Natural killer cell (primary cell): ENCODE data around the gene HPSE2. TPM values are rescaled to one million over a fixed set of nuclear protein-coding genes. Genes with fewer than 3 reads are reported as not detected.

Source experiments
- ATAC-seq, 3 donors: fragments of 150-1000 bp in 2 of 3; fragments of 200-7000 bp in 1 of 3; cut with Tn5 transposase; 1 replicate in 1 of 3; 2 replicates in 2 of 3; pipeline ENCODE4 v1.10.0; 2021; ENCODE audit warnings: mild to moderate bottlenecking in 2 of 3, moderate library complexity in 2 of 3
- DNase-seq, 2 donors: peaks; one replicate each; pipeline versions ENCODE4 v3.0.0 to v3.0.0-alpha.2; 2013 to 2021; ENCODE audit warnings: mixed read lengths in 1 of 2
- H3K27ac ChIP-seq: one replicate; pipeline ENCODE4 v1.5.1; 2013; ENCODE audit warnings: mild to moderate bottlenecking, low read length
- H3K27me3 ChIP-seq: one replicate; pipeline ENCODE4 v1.6.1; 2013; ENCODE audit warnings: low read length; ENCODE audit not compliant: control insufficient read depth, insufficient read depth
- H3K36me3 ChIP-seq: one replicate; pipeline ENCODE4 v1.6.1; 2013; ENCODE audit warnings: low read length; ENCODE audit not compliant: control insufficient read depth, insufficient read depth
- H3K4me1 ChIP-seq: one replicate; pipeline ENCODE4 v1.6.1; 2013; ENCODE audit warnings: low read length; ENCODE audit not compliant: control insufficient read depth, insufficient read depth
- H3K4me3 ChIP-seq: one replicate; pipeline ENCODE4 v1.5.1; 2013; ENCODE audit warnings: low read length
- H3K9me3 ChIP-seq: one replicate; pipeline ENCODE4 v1.6.1; 2013; ENCODE audit warnings: low read length; ENCODE audit not compliant: control insufficient read depth, insufficient read depth
- H3K27ac Mint-ChIP-seq, 2 donors: one replicate each; pipeline ENCODE4 v1.8.0; 2022; ENCODE audit warnings: mild to moderate bottlenecking in 2 of 2, mixed read lengths in 2 of 2, moderate library complexity in 1 of 2
- H3K27me3 Mint-ChIP-seq, 2 donors: one replicate each; pipeline ENCODE4 v1.8.0; 2022; ENCODE audit warnings: low read depth in 2 of 2, mixed read lengths in 2 of 2
- H3K36me3 Mint-ChIP-seq: one replicate; pipeline ENCODE4 v1.8.0; 2022; ENCODE audit warnings: mixed read lengths
- H3K4me1 Mint-ChIP-seq, 2 donors: one replicate each; pipeline ENCODE4 v1.8.0; 2022; ENCODE audit warnings: mixed read lengths in 2 of 2
- H3K4me3 Mint-ChIP-seq: one replicate; pipeline ENCODE4 v1.8.0; 2022; ENCODE audit warnings: mild to moderate bottlenecking, moderate library complexity, mixed read lengths
- H3K9me3 Mint-ChIP-seq, 2 donors: one replicate each; pipeline ENCODE4 v1.8.0; 2022; ENCODE audit warnings: mixed read lengths in 2 of 2
- WGBS: methylation state at CpG from one replicate; pipeline ENCODE4 v1.1.7; 2013; ENCODE audit warnings: missing lambda C conversion rate; ENCODE audit not compliant: insufficient coverage; 5-methylcytosine and 5-hydroxymethylcytosine counted together
- intact Hi-C: fragments of 100-400 bp; cut with micrococcal nuclease; formaldehyde crosslinking; loops from one replicate; pipeline ENCODE4 v1.14.2; 2022
- total RNA-seq, 4 donors: library from RNA; stranded (reverse); fragments of 120-200 nt in 1 of 4; gene quantifications; one replicate each; pipeline versions ENCODE4 v1.2.3 to v1.2.4, GENCODE V29; 2013 to 2022
- TF ChIP-seq, protein P1 (sequence below): fragments of 200-600 bp; IDR thresholded peaks from one replicate; pipeline ENCODE4 v1.8.0; 2022; ENCODE audit warnings: antibody characterized with exemption

HPSE2 gene
- total RNA-seq, 3 donors from 2014 or later (not counting 1 experiment from before 2014, with no cell fraction given): not detected

DNA sequence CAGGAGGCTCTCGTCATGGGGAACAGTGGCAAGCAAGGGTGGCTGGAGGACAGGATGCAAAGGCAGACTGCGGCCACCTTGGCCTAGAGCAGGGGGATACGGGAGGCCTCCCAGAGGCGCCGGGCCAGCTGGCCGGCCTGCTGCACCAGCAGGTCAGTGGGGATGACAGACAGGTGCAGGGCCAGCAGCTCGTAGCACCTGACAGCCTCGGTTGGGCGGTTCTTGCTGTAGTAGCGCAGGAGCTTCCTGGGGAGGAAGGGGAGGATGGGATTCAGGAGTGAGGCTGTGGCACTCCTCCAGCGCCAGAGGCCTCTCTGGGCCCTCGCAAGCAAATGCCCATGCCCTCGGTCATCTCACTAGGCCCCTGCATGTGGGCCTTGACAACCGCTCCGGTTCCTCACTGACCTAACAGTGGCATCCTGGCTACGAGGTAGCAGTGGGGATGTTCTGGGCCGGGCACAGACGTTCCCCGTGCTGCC is 818.1 kb downstream of the HPSE2 start:
- TF ChIP-seq, protein P1, sequence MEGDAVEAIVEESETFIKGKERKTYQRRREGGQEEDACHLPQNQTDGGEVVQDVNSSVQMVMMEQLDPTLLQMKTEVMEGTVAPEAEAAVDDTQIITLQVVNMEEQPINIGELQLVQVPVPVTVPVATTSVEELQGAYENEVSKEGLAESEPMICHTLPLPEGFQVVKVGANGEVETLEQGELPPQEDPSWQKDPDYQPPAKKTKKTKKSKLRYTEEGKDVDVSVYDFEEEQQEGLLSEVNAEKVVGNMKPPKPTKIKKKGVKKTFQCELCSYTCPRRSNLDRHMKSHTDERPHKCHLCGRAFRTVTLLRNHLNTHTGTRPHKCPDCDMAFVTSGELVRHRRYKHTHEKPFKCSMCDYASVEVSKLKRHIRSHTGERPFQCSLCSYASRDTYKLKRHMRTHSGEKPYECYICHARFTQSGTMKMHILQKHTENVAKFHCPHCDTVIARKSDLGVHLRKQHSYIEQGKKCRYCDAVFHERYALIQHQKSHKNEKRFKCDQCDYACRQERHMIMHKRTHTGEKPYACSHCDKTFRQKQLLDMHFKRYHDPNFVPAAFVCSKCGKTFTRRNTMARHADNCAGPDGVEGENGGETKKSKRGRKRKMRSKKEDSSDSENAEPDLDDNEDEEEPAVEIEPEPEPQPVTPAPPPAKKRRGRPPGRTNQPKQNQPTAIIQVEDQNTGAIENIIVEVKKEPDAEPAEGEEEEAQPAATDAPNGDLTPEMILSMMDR: no peak
- peaks cover 18% of the 10 kb centered on the region for H3K4me1 ChIP-seq
- Mint-ChIP-seq H3K4me3 (no peak overlapping the region), H3K4me1 (peaks cover 12 to 21% of the 10 kb centered on the region in 2 donors), H3K9me3 (no peaks in the 10 kb centered on the region), H3K27me3 (no peaks in the 10 kb centered on the region), H3K36me3 (peaks cover 7% of the 10 kb centered on the region), H3K27ac (no peak overlapping the region)
- H3K27me3 ChIP-seq: no peaks in the 10 kb centered on the region
- whole genome bisulfite sequencing: 97% methylated on average over 19 of the region's 19 CpGs
- H3K36me3 ChIP-seq: peaks cover 43% of the 10 kb centered on the region
- H3K9me3 ChIP-seq: no peaks in the 10 kb centered on the region
- intact Hi-C loops: no loop called here
- no peak for ATAC-seq
- no peak overlapping the region for H3K27ac ChIP-seq
- no peak overlapping the region for H3K4me3 ChIP-seq
- no peak for DNase-seq

DNA sequence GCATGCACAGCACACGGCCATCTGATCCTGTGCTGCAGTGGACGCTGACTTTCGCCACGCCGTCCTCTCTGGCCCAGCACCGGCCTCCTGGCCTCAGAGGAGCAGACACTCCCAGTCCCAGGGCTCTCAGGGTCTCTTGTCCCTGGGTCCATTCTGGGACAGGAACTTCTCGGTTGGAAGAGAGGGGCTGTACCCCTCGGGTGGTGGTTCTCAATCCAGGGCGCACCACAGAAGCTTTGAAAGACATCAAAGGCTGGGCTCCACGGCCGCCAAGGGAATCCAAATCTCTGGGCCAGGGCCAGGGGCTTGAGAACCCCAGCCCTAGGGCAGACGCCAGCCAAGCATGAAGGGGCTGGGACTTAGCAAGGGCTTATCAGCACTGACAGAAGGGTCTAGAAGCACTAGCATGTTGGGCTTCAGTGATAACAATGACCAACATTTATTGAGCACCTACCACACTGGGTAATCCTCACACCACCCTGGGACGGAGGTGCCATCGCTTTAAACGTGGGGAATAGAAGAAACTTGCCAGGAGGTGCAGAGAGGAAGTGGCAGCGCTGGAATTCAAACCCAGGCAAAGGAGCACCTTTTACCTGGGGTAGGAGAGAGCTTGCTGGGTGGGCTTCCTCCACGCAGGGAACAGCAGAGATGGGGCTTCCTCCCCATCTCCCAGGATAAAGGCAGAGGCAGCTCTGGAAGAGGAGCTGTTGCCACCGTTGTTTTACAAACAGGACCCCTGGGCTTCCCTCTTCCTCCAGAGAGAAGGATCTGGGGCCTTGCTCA is 818.9 kb downstream of the HPSE2 start:
- H3K4me3 ChIP-seq: no peak overlapping the region
- DNase-seq (no peak), ATAC-seq (no peak)
- no peaks in the 10 kb centered on the region for H3K27me3 Mint-ChIP-seq
- H3K36me3 Mint-ChIP-seq: peaks cover 7% of the 10 kb centered on the region
- 94% methylated on average over 16 of the region's 18 CpGs for WGBS
- peaks cover 18% of the 10 kb centered on the region for H3K4me1 ChIP-seq
- H3K27ac Mint-ChIP-seq: peak overlapping the region; percentile 38 to 96
- no peak overlapping the region for H3K27ac ChIP-seq
- TF ChIP-seq, protein P1: no peak
- no peaks in the 10 kb centered on the region for H3K9me3 ChIP-seq
- no peaks in the 10 kb centered on the region for H3K27me3 ChIP-seq
- peaks cover 37% of the 10 kb centered on the region for H3K36me3 ChIP-seq
- H3K9me3 Mint-ChIP-seq: no peaks in the 10 kb centered on the region
- H3K4me1 Mint-ChIP-seq: peaks cover 12 to 23% of the 10 kb centered on the region in 2 donors
- H3K4me3 Mint-ChIP-seq: peak overlapping the region; percentile 25
- intact Hi-C loops: no loop called here

DNA sequence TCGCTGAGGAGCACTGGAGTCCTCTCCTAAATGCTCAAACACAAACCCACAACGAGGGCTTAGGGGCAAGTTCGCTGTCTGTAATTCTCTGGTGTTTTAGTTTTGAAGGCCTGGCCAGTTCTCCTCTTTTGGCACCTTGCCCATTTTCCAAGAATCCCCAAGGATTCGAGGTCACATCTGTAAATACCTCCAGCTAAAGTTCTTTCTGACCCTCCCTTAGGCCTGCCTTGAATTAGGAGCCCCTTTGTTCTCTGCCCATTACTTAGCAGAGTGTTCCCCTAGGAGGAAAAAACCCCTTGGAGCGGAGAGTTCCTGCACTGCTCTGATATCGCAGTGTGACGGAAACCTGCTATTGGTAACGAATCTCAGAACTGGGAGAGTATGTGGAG is 819.9 kb downstream of the HPSE2 start:
- WGBS: 92% methylated on average over 8 of the region's 8 CpGs
- no peaks in the 10 kb centered on the region for H3K9me3 Mint-ChIP-seq
- H3K27ac Mint-ChIP-seq: peak overlapping the region; percentile 38 to 96

More for the DNA sequence above, 819.9 kb downstream of the HPSE2 start:
- intact Hi-C loops: no loop called here
- Mint-ChIP-seq H3K4me3 (peak overlapping the region; percentile 10), H3K27me3 (no peaks in the 10 kb centered on the region), H3K4me1 (peaks cover 12 to 23% of the 10 kb centered on the region in 2 donors), H3K36me3 (peaks cover 7% of the 10 kb centered on the region)
- TF ChIP-seq, protein P1: no peak
- peak overlapping the region; percentile 9 for H3K27ac ChIP-seq
- H3K27me3 ChIP-seq: no peaks in the 10 kb centered on the region
- no peak for DNase-seq
- H3K9me3 ChIP-seq: no peaks in the 10 kb centered on the region
- peaks cover 18% of the 10 kb centered on the region for H3K4me1 ChIP-seq
- ATAC-seq: no peak
- H3K36me3 ChIP-seq: peaks cover 31% of the 10 kb centered on the region
- H3K4me3 ChIP-seq: no peak overlapping the region
